ENCODE data around the gene FIBP. TPM values are rescaled to one million over a fixed set of nuclear protein-coding genes. Genes with fewer than 3 reads are reported as not detected.

Gene FIBP
- total and polyA plus RNA-seq, 2 donors (not counting 3 experiments of a cell fraction or from before 2014, with no cell fraction given) = 105 to 162 TPM

DNA sequence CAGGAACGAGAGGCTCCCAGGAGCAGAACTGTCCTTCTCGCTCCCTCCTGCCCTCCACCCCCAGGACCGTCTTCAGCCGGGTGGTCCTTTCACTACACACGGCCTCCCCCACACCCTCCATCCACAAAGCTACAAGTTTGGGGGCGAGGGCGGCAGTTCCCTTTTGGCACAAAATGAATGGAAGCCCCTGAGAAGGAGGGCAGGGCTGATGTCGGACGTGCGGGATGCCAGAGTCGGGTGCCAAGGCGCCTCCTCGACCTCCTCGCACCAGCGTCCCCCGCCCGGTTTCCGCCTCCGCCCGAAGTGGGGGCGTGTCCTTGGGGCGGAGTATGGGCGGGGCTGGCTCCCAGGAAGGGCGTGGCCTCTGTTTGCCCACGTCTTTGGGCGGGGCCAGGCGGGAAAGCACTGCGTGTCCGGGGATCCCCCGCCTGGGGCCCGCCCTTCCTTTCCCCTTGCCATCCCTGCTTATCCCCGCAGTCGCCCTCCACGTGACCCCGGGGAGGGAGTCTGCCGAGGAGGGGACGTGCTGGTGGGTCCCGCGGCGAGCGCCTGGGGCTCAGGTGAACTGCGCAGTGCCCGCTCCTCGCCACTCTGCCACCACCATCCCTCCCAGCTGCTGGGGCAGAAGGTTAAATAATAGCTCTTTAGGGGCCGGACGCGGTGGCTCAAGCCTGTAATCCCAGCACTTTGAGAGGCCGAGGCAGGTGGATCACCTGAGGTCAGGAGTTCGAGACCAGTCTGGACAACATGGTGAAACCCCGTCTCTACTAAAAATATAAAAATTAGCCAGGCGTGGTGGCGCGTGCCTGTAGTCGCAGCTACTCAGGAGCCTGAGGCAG lies 14.7 kb downstream of the FIBP start:
- Histone ChIP-seq H4K20me1 (replicated peaks; ENCODE audit: control insufficient read depth, extremely low read depth, insufficient read depth, low read length) (no peaks in the 10 kb centered on the region), H3K9ac (replicated peaks; ENCODE audit: extremely low read depth, insufficient read depth, low read length) (peak overlapping the region; percentile 49), H3K4me1 (ENCODE audit: control insufficient read depth, extremely low read depth, insufficient read depth, low read length) (peaks cover 17% of the 10 kb centered on the region), H2AFZ (ENCODE audit: low read depth, low read length) (peak overlapping the region; percentile 62), H3K9me3 (replicated peaks; ENCODE audit: control insufficient read depth, insufficient read depth, low read length) (no peaks in the 10 kb centered on the region), H3K9me1 (replicated peaks; ENCODE audit: control insufficient read depth, extremely low read depth, insufficient read depth, low read length) (no peaks in the 10 kb centered on the region), H3K27me3 (ENCODE audit: control insufficient read depth in 2 of 2, insufficient read depth in 2 of 2, low read length in 2 of 2) (no peaks in the 10 kb centered on the region), H3K36me3 (ENCODE audit: control insufficient read depth in 2 of 2, extremely low read depth in 1 of 2, insufficient read depth in 2 of 2, low read length in 2 of 2) (peaks cover 0 to 6% of the 10 kb centered on the region in 2 experiments), H3K27ac (ENCODE audit: insufficient read depth, low read depth, low read length) (peak overlapping the region; percentile 30), H3K4me3 (replicated peaks in 1 of 3; ENCODE audit: insufficient read depth in 1 of 3, low read depth in 1 of 3, low read length in 3 of 3) (peak overlapping the region; percentile 42 to 47 (median 43)), H3K4me2 (ENCODE audit: insufficient read depth, low read length) (peak overlapping the region; percentile 81), H3K79me2 (ENCODE audit: control insufficient read depth, insufficient read depth, low read length) (peaks cover 2% of the 10 kb centered on the region)
- ChIA-PET CTCF (interaction anchor here (0.6 to 7.1 kb wide), 4 partner anchors 11 to 149 kb away, joined by 3 to 73 read pairs (median 12); partner anchors contain the start of genes CFL1, FIBP and MUS81), POLR2A (no interaction called here)
- FAIRE-seq (peak; percentile 95), DNase-seq (ENCODE audit: low read depth, low spot score) (peak; percentile 83)
- intact Hi-C loops (cut with micrococcal nuclease) = loop anchor here (2.0 kb wide), 1 partner anchor 15 kb away; the partner anchor contains the start of gene FIBP
- dilution Hi-C loops (cut with MboI; ENCODE audit: extremely low pct_ligation_motif_present, low sequenced_read_pairs) = no loop called here
- no peak for TF ChIP-seq FOS (IDR thresholded peaks at IDR 0.05; ENCODE audit: borderline replicate concordance, insufficient read depth, low read length)
- no peak for TF ChIP-seq MYC (IDR thresholded peaks at IDR 0.05; ENCODE audit: low read depth, low read length)
- no peak for TF ChIP-seq JUN (IDR thresholded peaks at IDR 0.05; ENCODE audit: borderline replicate concordance, insufficient read depth, insufficient read length, low read depth)
- no peak for TF ChIP-seq EZH2 (IDR thresholded peaks at IDR 0.05; ENCODE audit: borderline replicate concordance, low read depth, low read length, severe bottlenecking)
- peak; percentile 76 for TF ChIP-seq POLR2A (IDR thresholded peaks at IDR 0.05; ENCODE audit: low read depth, low read length)
- peak; percentile 77 for TF ChIP-seq POLR2AphosphoS5 (IDR thresholded peaks at IDR 0.05; ENCODE audit: insufficient read depth, low read depth, low read length)
- no peak for TF ChIP-seq GATA2 (IDR thresholded peaks at IDR 0.05; ENCODE audit: insufficient read depth, insufficient read length, low read depth, low read length)
- TF ChIP-seq, protein P1, sequence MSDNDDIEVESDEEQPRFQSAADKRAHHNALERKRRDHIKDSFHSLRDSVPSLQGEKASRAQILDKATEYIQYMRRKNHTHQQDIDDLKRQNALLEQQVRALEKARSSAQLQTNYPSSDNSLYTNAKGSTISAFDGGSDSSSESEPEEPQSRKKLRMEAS (IDR thresholded peaks at IDR 0.05; ENCODE audit: insufficient read depth, insufficient read length) = peak; percentile 37
- no peak for TF ChIP-seq CTCF (IDR thresholded peaks at IDR 0.05; ENCODE audit: extremely low read depth in 1 of 2, insufficient read depth in 1 of 2, low read depth in 1 of 2, low read length in 2 of 2)
- BruUV-seq (replicated peaks) = no TSS peak
